ENCODE measurements around the gene ANKS6.

ANKS6 gene

DNA sequence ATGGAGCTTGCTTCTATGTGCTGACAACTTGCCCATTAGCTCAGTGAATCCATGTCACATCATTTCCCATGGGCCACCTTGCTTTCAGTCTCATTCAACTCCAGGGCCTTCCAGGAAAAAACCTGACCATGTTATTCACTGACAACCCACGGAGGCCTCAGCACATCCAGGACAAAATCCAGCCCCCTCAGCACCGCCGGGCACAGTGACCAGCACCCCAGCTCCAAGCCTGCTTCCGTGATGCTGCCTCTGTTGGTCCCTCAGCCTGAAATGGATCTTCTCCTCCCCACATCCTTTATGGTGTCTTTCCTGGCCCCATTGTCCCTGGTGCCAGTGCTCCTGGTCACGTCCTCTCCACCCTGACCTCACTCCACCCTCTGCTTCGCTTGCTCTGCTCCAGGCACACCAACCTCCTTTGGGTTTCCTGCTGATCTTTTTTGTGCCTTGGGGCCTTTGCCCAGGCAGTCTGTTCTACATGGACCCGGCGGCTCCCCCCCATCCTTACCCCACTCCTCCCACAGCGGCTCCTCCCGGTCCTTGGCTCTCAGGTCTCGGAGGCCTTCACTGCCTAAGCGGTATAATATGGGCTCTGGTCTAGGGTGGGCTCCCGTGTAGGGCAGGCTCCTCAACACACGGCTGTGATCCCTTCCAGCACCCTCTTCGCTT, 25.0 kb downstream of the ANKS6 start:
- no peak for DNase-seq

- no peak for DNase-seq
Observed at GRCh38 chr9:98770717-98771116, 25.6 kb downstream of the ANKS6 start.

- DNase-seq = no peak
Observed at GRCh38 chr9:98768344-98768743, 28.0 kb downstream of the ANKS6 start.

DNA sequence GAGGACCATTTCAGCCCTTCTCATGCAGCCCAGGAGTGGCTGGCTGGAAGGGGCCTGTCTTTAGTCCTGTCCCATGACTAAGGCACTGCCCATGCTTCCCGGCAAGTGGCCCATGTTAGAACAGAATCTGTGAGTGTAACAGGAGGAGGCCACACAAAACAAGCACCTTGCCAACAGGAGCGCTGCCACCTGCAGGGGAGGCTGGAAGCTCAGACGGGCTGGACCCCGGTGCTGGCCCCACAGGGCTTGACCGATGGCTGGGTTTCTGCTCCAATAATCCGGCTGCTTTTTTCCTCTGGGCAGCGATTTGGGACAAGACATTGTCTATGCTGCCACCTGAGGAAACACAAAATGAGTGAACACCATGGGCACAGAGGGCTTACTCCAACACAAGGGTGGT, 28.4 kb downstream of the ANKS6 start:
- no peak for DNase-seq

DNA sequence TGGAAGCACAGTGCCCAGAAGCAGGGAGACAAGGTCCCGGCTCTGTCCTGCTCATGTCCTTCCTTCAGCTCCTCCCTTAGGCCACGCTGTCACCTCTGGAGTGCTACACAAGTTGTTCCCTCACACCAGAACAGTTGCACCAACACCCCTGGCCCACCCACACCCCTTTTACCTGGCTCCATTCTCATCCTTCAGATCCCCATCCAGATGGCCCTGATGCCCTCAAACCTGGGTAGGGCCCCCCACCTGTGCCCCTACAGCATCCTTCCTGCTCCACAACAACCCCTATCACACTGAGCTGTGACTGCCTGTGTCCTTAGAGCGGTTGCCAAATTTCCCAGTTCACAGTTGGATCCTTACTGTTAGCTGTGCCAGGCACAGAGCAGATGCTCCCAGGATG, 29.2 kb downstream of the ANKS6 start:
- no peak for DNase-seq

- DNase-seq = no peak
Observed at GRCh38 chr9:98766586-98766985, 29.8 kb downstream of the ANKS6 start.

DNA sequence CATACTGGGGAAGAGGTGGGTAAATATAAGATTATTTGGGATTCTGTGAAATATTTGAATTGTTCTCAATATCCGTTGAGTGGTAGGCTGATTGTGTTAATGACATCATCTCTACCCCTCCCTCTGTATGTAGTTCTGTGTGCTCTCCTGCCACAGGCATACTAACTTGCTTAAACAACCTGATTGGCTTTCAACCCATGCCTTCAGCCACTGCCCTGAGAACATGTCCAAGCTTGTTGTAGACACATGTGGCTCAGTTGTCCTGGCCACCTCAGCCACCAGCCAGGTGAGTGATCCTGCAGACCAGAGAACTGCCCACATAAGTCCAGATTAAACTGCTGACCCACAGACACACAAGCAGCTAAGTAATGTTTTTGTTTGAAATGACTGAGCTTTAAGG, 31.1 kb downstream of the ANKS6 start:
- no peak for DNase-seq

- no peak for DNase-seq
Observed at GRCh38 chr9:98763986-98764745, 32.2 kb downstream of the ANKS6 start.

DNA sequence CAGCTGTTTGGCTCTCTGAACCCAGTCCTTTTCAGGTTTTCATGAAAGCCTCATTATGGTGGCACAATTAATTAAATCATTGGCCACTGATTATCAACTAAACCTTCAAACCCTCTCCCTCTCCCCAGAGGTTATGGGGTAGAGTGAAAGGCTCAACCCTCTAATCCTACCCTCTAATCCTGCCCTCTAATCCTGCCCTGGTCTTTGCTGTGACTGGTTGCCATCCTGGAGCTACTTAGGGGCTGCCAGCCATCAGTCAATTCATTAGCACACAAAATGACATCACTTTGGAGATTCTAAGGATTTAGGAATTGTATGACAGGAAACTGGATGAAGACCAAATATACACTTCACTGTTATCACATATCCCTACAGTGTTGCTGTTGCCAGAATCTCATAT, 36.1 kb downstream of the ANKS6 start:
- DNase-seq = no peak

GRCh38 chr9:98755006-98755618, 41.2 kb downstream of the ANKS6 start:
- no peak for DNase-seq

DNA sequence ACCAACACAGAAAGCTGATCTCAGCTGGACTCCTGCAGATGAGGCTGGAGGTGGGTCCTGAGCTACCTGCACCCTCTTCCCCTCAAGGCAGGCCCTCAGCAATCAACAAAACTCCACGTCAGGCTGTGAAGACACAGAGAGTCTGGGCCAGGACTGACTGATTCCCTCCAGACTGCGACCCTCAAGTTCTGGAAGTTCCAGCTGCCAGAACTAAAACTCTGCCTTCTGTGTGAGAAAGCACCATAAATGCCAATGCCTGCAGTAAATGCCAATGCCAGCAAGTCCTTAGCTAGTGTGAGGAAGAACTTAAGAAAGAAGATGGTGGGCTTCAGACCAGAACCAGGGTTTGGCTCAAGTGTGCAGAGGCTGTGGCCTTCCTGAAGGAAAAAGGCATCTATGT, 45.1 kb downstream of the ANKS6 start:
- no peak for DNase-seq

GRCh38 chr9:98750364-98751060, 45.8 kb downstream of the ANKS6 start:
- DNase-seq = no peak

DNA sequence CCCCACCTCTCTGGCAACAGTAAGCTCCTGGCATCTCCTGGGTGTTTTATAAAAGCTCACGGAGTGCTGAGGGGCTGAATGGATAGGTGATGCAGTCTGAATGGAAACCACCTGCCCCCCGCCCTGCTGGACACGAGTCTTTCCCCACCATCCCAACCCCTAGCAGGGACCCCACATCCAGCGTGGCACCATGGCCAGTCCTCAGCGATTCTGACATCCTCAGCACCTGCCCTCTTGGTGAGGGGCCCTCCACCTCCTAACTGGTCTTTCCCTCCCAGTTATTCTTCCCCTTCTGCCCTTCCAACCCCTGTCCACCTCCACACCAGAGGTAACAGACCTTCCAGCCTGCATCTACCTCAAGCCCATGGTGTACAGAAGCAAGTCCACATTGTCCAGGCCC, 48.9 kb downstream of the ANKS6 start:
- DNase-seq = no peak

GRCh38 chr9:98745470-98745869, 50.9 kb downstream of the ANKS6 start:
- DNase-seq = no peak

DNA sequence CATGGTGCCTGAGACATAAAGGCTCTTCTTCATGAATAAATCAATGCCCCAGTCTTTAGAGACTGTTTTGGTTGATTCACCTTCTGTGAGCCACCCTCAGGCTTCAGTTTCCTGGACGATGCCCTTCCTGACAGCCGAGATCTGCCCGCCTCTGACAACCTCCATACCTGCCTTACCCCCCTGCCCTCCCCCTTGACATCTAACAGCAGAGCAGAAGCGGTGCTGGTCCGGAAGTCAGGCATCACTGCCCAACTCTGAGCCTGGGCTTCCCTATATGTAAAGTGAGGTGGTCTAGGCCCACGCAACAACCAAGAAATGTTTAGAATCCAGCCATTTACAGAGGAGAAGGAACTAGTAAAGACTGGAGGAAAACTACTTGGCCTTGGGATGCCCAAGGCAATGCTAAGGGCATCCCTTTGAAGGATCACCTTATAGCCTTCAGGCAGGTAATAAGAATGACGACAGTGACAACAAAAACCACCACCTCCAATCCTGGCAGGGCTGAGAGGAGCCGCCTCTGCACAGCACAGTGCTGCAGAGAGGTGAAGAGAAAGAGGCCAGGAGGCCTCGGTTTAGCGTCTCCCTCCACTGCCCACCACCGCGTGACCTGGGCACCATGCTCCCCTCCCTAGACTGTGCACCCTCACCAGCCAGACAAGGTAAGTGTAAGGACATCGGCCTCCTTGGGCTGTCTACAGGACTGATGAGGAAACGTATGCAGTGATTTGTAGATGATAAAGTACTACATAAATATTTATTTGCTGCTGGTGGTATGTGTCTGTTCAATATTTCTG, 52.3 kb downstream of the ANKS6 start:
- DNase-seq = no peak

DNA sequence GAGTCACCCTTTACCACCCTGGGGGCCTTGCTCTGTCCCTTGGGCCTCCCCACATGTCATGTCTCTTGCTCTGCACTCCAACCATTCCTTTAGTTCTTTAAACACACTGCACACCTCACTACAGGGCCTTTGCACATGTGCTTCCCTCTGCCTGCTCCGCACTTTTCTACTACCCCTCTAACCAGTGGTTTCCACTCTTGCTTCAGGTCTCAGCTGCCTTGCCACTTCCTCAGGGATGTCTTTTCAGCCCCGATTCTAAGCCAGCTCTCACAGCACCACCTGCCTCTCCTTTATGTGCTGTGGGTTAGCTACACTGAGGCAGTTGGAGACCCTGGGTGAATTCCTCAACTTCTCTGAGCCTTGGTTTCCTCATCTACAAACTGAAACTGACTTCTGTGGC, 53.0 kb downstream of the ANKS6 start:
- DNase-seq = no peak

GRCh38 chr9:98742325-98743280, 53.8 kb downstream of the ANKS6 start:
- DNase-seq = no peak

DNA sequence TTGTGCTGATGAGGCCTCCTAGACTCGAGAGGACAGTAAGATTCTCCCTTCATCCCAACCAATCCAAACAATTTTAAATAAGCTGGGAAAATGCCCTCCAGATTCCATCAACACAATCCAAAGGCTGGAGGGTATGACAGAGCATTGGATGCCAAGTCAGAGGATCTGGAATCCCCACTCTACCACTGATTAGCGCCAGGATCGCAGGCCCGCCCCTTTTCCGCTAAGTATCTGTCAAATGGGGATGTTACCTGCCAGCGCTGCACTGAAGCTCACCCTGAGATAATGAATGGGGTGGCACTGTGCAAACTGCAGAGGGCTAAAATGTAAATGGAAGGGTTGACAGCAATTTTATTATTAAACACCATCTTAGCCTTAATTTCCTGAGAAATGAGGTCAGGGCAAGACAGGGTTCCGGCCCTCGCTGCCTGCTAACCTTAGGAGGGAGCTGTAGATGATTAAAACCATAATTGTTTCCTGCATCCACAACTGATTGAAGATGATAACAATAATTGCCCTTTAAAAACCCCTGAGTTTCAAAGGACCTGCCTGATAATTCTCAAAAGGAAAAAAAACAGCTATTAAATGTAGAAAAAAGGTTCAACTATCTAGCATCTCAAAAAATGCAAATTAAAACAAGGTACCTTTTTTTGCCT, 56.0 kb downstream of the ANKS6 start:
- no peak for DNase-seq

DNA sequence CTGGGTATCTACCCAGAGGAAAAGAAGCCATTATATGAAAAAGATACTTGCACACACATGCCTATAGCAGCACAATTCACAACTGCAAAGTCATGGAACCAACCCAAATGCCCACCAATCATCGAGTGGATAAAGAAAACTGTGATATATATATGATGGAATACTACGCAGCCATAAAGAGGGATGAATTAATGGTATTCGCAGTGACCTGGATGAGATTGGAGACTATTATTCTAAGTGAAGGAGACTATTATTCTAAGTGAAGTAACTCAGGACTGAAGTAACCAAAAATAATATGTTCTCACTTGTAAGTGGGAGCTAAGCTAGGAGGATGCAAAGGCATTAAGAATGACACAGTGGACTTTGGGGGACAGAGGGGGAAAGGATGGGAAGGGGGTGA, 57.6 kb downstream of the ANKS6 start:
- no peak for DNase-seq

DNA sequence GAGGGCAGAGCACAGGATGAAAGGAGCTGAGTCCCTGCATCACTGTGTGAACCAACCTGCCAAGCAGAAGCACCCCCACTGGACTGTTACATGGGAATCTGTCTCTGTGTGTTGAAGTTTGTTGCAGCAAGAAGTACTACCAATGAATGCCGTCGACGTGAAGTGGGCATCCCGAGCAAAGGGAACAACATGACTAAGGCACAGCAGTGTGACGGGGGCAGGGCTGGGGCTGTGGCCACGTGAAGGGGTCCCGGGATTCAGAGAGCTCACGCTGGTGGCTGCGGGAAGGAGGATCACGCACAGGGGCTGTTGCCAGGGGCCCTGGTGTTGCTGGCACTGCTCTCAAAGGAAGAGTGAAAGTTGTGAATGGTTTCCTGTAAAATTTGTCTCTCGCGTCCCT, 60.1 kb downstream of the ANKS6 start:
- no peak for DNase-seq

DNA sequence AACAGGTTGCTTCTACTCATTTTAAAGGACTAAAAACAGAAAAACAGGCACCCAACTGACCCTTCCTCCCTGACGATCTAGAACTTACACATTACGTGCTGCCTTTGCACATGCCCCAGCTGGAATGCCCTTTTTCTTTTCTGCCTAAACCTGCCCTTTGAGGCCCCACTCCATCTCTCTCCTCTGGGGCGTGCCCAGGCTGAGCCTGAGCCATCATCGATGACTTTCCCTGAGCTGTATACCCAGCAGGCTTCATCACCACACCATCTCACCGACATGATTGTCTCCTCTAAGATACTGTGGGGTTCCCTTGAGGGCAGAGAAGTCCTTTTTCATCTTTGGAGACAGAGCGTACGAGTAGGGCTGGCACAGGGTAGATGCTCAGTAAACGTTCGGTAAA, 63.6 kb downstream of the ANKS6 start:
- DNase-seq = no peak
